GM19035 (cell line): Measurements from ENCODE around the gene SFT2D3.

ENCODE experiments used
- ATAC-seq: cut with Tn5 transposase; IDR thresholded peaks from one replicate; pipeline ENCODE4 v1.9.1; 2021; ENCODE audit not compliant: unreplicated experiment

SFT2D3 gene

GRCh38 chr2:127705391-127706065 lies 4.2 kb downstream of the SFT2D3 start:
- no peak for ATAC-seq

GRCh38 chr2:127706215-127706990 lies 5.1 kb downstream of the SFT2D3 start:
- ATAC-seq: no peak

GRCh38 chr2:127707890-127708648 lies 6.8 kb downstream of the SFT2D3 start:
- ATAC-seq: no peak

GRCh38 chr2:127709336-127709735 lies 8.0 kb downstream of the SFT2D3 start:
- no peak for ATAC-seq

- no peak for ATAC-seq
Observed at GRCh38 chr2:127712999-127713398, 11.7 kb downstream of the SFT2D3 start.

- no peak for ATAC-seq
Observed at GRCh38 chr2:127713562-127713961, 12.3 kb downstream of the SFT2D3 start.

- ATAC-seq: no peak
Observed at GRCh38 chr2:127715778-127716449, 14.6 kb downstream of the SFT2D3 start.

- ATAC-seq: no peak
Observed at GRCh38 chr2:127718271-127718670, 17.0 kb downstream of the SFT2D3 start.

- ATAC-seq: no peak
Observed at GRCh38 chr2:127719301-127720218, 18.3 kb downstream of the SFT2D3 start.

GRCh38 chr2:127721311-127721977 lies 20.1 kb downstream of the SFT2D3 start:
- no peak for ATAC-seq

- ATAC-seq: no peak
Observed at GRCh38 chr2:127721978-127722355, 20.7 kb downstream of the SFT2D3 start.

- ATAC-seq: no peak
Observed at GRCh38 chr2:127722807-127723206, 21.5 kb downstream of the SFT2D3 start.

GRCh38 chr2:127726158-127726880 lies 25.0 kb downstream of the SFT2D3 start:
- ATAC-seq: no peak

- ATAC-seq: no peak
Observed at GRCh38 chr2:127733113-127733815, 32.0 kb downstream of the SFT2D3 start.

- ATAC-seq: no peak
Observed at GRCh38 chr2:127733816-127734537, 32.7 kb downstream of the SFT2D3 start.

- no peak for ATAC-seq
Observed at GRCh38 chr2:127735044-127735443, 33.7 kb downstream of the SFT2D3 start.

GRCh38 chr2:127735537-127736399 lies 34.5 kb downstream of the SFT2D3 start:
- ATAC-seq: no peak
